ENCODE data around the gene HAO1.

HAO1 gene

GRCh38 chr20:7930343-7930742 is 9.9 kb downstream of the HAO1 start:
- Histone ChIP-seq H3K9me3 (ENCODE audit: control insufficient read depth in 2 of 2, low read length in 2 of 2) (no peaks in the 10 kb centered on the region), H3K36me3 (ENCODE audit: control insufficient read depth in 2 of 2, insufficient read depth in 2 of 2, low read length in 2 of 2) (no peaks in the 10 kb centered on the region), H3K4me1 (ENCODE audit: control insufficient read depth in 2 of 2, insufficient read depth in 2 of 2, low read length in 2 of 2) (no peaks in the 10 kb centered on the region), H3K27ac (ENCODE audit: low read depth in 2 of 2, low read length in 2 of 2) (no peak overlapping the region), H3K27me3 (ENCODE audit: control insufficient read depth in 2 of 2, insufficient read depth in 2 of 2, low read length in 2 of 2) (no peaks in the 10 kb centered on the region), H3K9ac (ENCODE audit: low read depth in 1 of 2, low read length in 2 of 2) (no peak overlapping the region), H3K4me3 (ENCODE audit: low read length in 2 of 2) (no peak overlapping the region)

GRCh38 chr20:7926767-7927166 is 13.5 kb downstream of the HAO1 start:
- Histone ChIP-seq H3K4me1 (ENCODE audit: control insufficient read depth in 2 of 2, insufficient read depth in 2 of 2, low read length in 2 of 2) (no peaks in the 10 kb centered on the region), H3K27ac (ENCODE audit: low read depth in 2 of 2, low read length in 2 of 2) (no peak overlapping the region), H3K36me3 (ENCODE audit: control insufficient read depth in 2 of 2, insufficient read depth in 2 of 2, low read length in 2 of 2) (no peaks in the 10 kb centered on the region), H3K9me3 (ENCODE audit: control insufficient read depth in 2 of 2, low read length in 2 of 2) (no peaks in the 10 kb centered on the region), H3K9ac (ENCODE audit: low read depth in 1 of 2, low read length in 2 of 2) (no peak overlapping the region), H3K4me3 (ENCODE audit: low read length in 2 of 2) (no peak overlapping the region), H3K27me3 (ENCODE audit: control insufficient read depth in 2 of 2, insufficient read depth in 2 of 2, low read length in 2 of 2) (no peaks in the 10 kb centered on the region)

- Histone ChIP-seq H3K36me3 (ENCODE audit: control insufficient read depth in 2 of 2, insufficient read depth in 2 of 2, low read length in 2 of 2) (no peaks in the 10 kb centered on the region), H3K4me3 (ENCODE audit: low read length in 2 of 2) (no peak overlapping the region), H3K4me1 (ENCODE audit: control insufficient read depth in 2 of 2, insufficient read depth in 2 of 2, low read length in 2 of 2) (no peaks in the 10 kb centered on the region), H3K27me3 (ENCODE audit: control insufficient read depth in 2 of 2, insufficient read depth in 2 of 2, low read length in 2 of 2) (no peaks in the 10 kb centered on the region), H3K27ac (ENCODE audit: low read depth in 2 of 2, low read length in 2 of 2) (no peak overlapping the region), H3K9me3 (ENCODE audit: control insufficient read depth in 2 of 2, low read length in 2 of 2) (no peaks in the 10 kb centered on the region), H3K9ac (ENCODE audit: low read depth in 1 of 2, low read length in 2 of 2) (no peak overlapping the region)
These were observed 13.9 kb downstream of the HAO1 start for GRCh38 chr20:7926323-7926722.

- Histone ChIP-seq H3K27me3 (ENCODE audit: control insufficient read depth in 2 of 2, insufficient read depth in 2 of 2, low read length in 2 of 2) (no peaks in the 10 kb centered on the region), H3K4me3 (ENCODE audit: low read length in 2 of 2) (no peak overlapping the region), H3K36me3 (ENCODE audit: control insufficient read depth in 2 of 2, insufficient read depth in 2 of 2, low read length in 2 of 2) (no peaks in the 10 kb centered on the region), H3K9ac (ENCODE audit: low read depth in 1 of 2, low read length in 2 of 2) (no peak overlapping the region), H3K27ac (ENCODE audit: low read depth in 2 of 2, low read length in 2 of 2) (no peak overlapping the region), H3K4me1 (ENCODE audit: control insufficient read depth in 2 of 2, insufficient read depth in 2 of 2, low read length in 2 of 2) (no peaks in the 10 kb centered on the region), H3K9me3 (ENCODE audit: control insufficient read depth in 2 of 2, low read length in 2 of 2) (no peaks in the 10 kb centered on the region)
These were observed 15.6 kb downstream of the HAO1 start for GRCh38 chr20:7924692-7925091.

GRCh38 chr20:7916648-7917047 is 23.6 kb downstream of the HAO1 start:
- Histone ChIP-seq H3K36me3 (ENCODE audit: control insufficient read depth in 2 of 2, insufficient read depth in 2 of 2, low read length in 2 of 2) (no peaks in the 10 kb centered on the region), H3K4me3 (ENCODE audit: low read length in 2 of 2) (no peak overlapping the region), H3K27ac (ENCODE audit: low read depth in 2 of 2, low read length in 2 of 2) (no peak overlapping the region), H3K9ac (ENCODE audit: low read depth in 1 of 2, low read length in 2 of 2) (no peak overlapping the region), H3K27me3 (ENCODE audit: control insufficient read depth in 2 of 2, insufficient read depth in 2 of 2, low read length in 2 of 2) (no peaks in the 10 kb centered on the region), H3K4me1 (ENCODE audit: control insufficient read depth in 2 of 2, insufficient read depth in 2 of 2, low read length in 2 of 2) (no peaks in the 10 kb centered on the region), H3K9me3 (ENCODE audit: control insufficient read depth in 2 of 2, low read length in 2 of 2) (no peaks in the 10 kb centered on the region)

GRCh38 chr20:7912551-7912950 is 27.7 kb downstream of the HAO1 start:
- Histone ChIP-seq H3K4me3 (ENCODE audit: low read length in 2 of 2) (no peak overlapping the region), H3K36me3 (ENCODE audit: control insufficient read depth in 2 of 2, insufficient read depth in 2 of 2, low read length in 2 of 2) (no peaks in the 10 kb centered on the region), H3K9me3 (ENCODE audit: control insufficient read depth in 2 of 2, low read length in 2 of 2) (no peaks in the 10 kb centered on the region), H3K9ac (ENCODE audit: low read depth in 1 of 2, low read length in 2 of 2) (no peak overlapping the region), H3K27ac (ENCODE audit: low read depth in 2 of 2, low read length in 2 of 2) (no peak overlapping the region), H3K27me3 (ENCODE audit: control insufficient read depth in 2 of 2, insufficient read depth in 2 of 2, low read length in 2 of 2) (no peaks in the 10 kb centered on the region), H3K4me1 (ENCODE audit: control insufficient read depth in 2 of 2, insufficient read depth in 2 of 2, low read length in 2 of 2) (no peaks in the 10 kb centered on the region)

- H3K27ac ChIP-seq (ENCODE audit: low read depth in 2 of 2, low read length in 2 of 2): no peak overlapping the region
- no peaks in the 10 kb centered on the region for H3K9me3 ChIP-seq (ENCODE audit: control insufficient read depth in 2 of 2, low read length in 2 of 2)
- H3K27me3 ChIP-seq (ENCODE audit: control insufficient read depth in 2 of 2, insufficient read depth in 2 of 2, low read length in 2 of 2): no peaks in the 10 kb centered on the region
- H3K4me1 ChIP-seq (ENCODE audit: control insufficient read depth in 2 of 2, insufficient read depth in 2 of 2, low read length in 2 of 2): no peaks in the 10 kb centered on the region
- H3K36me3 ChIP-seq (ENCODE audit: control insufficient read depth in 2 of 2, insufficient read depth in 2 of 2, low read length in 2 of 2): no peaks in the 10 kb centered on the region
- no peak overlapping the region for H3K4me3 ChIP-seq (ENCODE audit: low read length in 2 of 2)
- H3K9ac ChIP-seq (ENCODE audit: low read depth in 1 of 2, low read length in 2 of 2): no peak overlapping the region
These were observed 28.5 kb downstream of the HAO1 start for GRCh38 chr20:7911586-7912330.

GRCh38 chr20:7908905-7909304 is 31.4 kb downstream of the HAO1 start:
- no peak overlapping the region for H3K4me3 ChIP-seq (ENCODE audit: low read length in 2 of 2)

GRCh38 chr20:7903429-7903828 is 36.8 kb downstream of the HAO1 start:
- no peaks in the 10 kb centered on the region for H3K36me3 ChIP-seq (ENCODE audit: control insufficient read depth in 2 of 2, insufficient read depth in 2 of 2, low read length in 2 of 2)

More at GRCh38 chr20:7908905-7909304, 31.4 kb downstream of the HAO1 start:
- H3K9me3 ChIP-seq (ENCODE audit: control insufficient read depth in 2 of 2, low read length in 2 of 2): no peaks in the 10 kb centered on the region
- H3K4me1 ChIP-seq (ENCODE audit: control insufficient read depth in 2 of 2, insufficient read depth in 2 of 2, low read length in 2 of 2): no peaks in the 10 kb centered on the region
- H3K9ac ChIP-seq (ENCODE audit: low read depth in 1 of 2, low read length in 2 of 2): no peak overlapping the region
- H3K36me3 ChIP-seq (ENCODE audit: control insufficient read depth in 2 of 2, insufficient read depth in 2 of 2, low read length in 2 of 2): no peaks in the 10 kb centered on the region
- no peaks in the 10 kb centered on the region for H3K27me3 ChIP-seq (ENCODE audit: control insufficient read depth in 2 of 2, insufficient read depth in 2 of 2, low read length in 2 of 2)
- no peak overlapping the region for H3K27ac ChIP-seq (ENCODE audit: low read depth in 2 of 2, low read length in 2 of 2)

GRCh38 chr20:7902879-7903278 is 37.4 kb downstream of the HAO1 start:
- Histone ChIP-seq H3K36me3 (ENCODE audit: control insufficient read depth in 2 of 2, insufficient read depth in 2 of 2, low read length in 2 of 2) (no peaks in the 10 kb centered on the region), H3K27ac (ENCODE audit: low read depth in 2 of 2, low read length in 2 of 2) (no peak overlapping the region), H3K9ac (ENCODE audit: low read depth in 1 of 2, low read length in 2 of 2) (no peak overlapping the region), H3K9me3 (ENCODE audit: control insufficient read depth in 2 of 2, low read length in 2 of 2) (no peaks in the 10 kb centered on the region), H3K4me1 (ENCODE audit: control insufficient read depth in 2 of 2, insufficient read depth in 2 of 2, low read length in 2 of 2) (no peaks in the 10 kb centered on the region), H3K27me3 (ENCODE audit: control insufficient read depth in 2 of 2, insufficient read depth in 2 of 2, low read length in 2 of 2) (no peaks in the 10 kb centered on the region), H3K4me3 (ENCODE audit: low read length in 2 of 2) (no peak overlapping the region)

More at GRCh38 chr20:7903429-7903828, 36.8 kb downstream of the HAO1 start:
- H3K4me3 ChIP-seq (ENCODE audit: low read length in 2 of 2): no peak overlapping the region
- H3K9ac ChIP-seq (ENCODE audit: low read depth in 1 of 2, low read length in 2 of 2): no peak overlapping the region
- no peak overlapping the region for H3K27ac ChIP-seq (ENCODE audit: low read depth in 2 of 2, low read length in 2 of 2)
- no peaks in the 10 kb centered on the region for H3K27me3 ChIP-seq (ENCODE audit: control insufficient read depth in 2 of 2, insufficient read depth in 2 of 2, low read length in 2 of 2)
- no peaks in the 10 kb centered on the region for H3K4me1 ChIP-seq (ENCODE audit: control insufficient read depth in 2 of 2, insufficient read depth in 2 of 2, low read length in 2 of 2)
- H3K9me3 ChIP-seq (ENCODE audit: control insufficient read depth in 2 of 2, low read length in 2 of 2): no peaks in the 10 kb centered on the region
